LoVo (cell line): Measurements from ENCODE around the gene THAP3.
A peak's percentile ranks its signal among the peaks of the same experiment; 100 is the strongest.

Experiments
- DNase-seq: peaks from one replicate; pipeline ENCODE4 v3.0.0-alpha.2; 2016; ENCODE audit warnings: low spot score

The THAP3 gene

GRCh38 chr1:6612641-6613360 lies 11.9 kb upstream of the THAP3 start:
- no peak for DNase-seq

GRCh38 chr1:6613361-6614018 lies 11.2 kb upstream of the THAP3 start, which contains the start of gene PHF13:
Gene PHF13 (plus strand): TSS chr1:6613731. CDS start chr1:6614067, 336 bp downstream.
- peak; percentile 99 for DNase-seq

GRCh38 chr1:6614019-6614928 lies 10.4 kb upstream of the THAP3 start:
- no peak for DNase-seq

- DNase-seq, result no peak
These were observed 9.5 kb upstream of the THAP3 start for GRCh38 chr1:6614929-6615785.

GRCh38 chr1:6619045-6619444 lies 5.6 kb upstream of the THAP3 start:
- no peak for DNase-seq

- DNase-seq, result no peak
These were observed 3.0 kb upstream of the THAP3 start for GRCh38 chr1:6621429-6622391.

GRCh38 chr1:6622396-6623152 lies 2.1 kb upstream of the THAP3 start:
- no peak for DNase-seq

- no peak for DNase-seq
These were observed 1.3 kb upstream of the THAP3 start for GRCh38 chr1:6623269-6623965.

- DNase-seq, result peak; percentile 5
These were observed 999 bp downstream of the THAP3 start for GRCh38 chr1:6625584-6626149.

GRCh38 chr1:6627031-6627430 lies 2.4 kb downstream of the THAP3 start:
- DNase-seq, result no peak

GRCh38 chr1:6627841-6628545 lies 3.3 kb downstream of the THAP3 start:
- no peak for DNase-seq

- DNase-seq, result no peak
These were observed 4.4 kb downstream of the THAP3 start for GRCh38 chr1:6628971-6629479.

GRCh38 chr1:6630027-6630426 lies 5.4 kb downstream of the THAP3 start:
- DNase-seq, result no peak

GRCh38 chr1:6631058-6631457 lies 6.4 kb downstream of the THAP3 start:
- DNase-seq, result no peak

- DNase-seq, result no peak
These were observed 8.2 kb downstream of the THAP3 start for GRCh38 chr1:6632588-6633514.

GRCh38 chr1:6634371-6635052 lies 9.8 kb downstream of the THAP3 start:
- DNase-seq, result peak; percentile 26
